ENCODE measurements around the gene NR6A1. TPM values are rescaled to one million over a fixed set of nuclear protein-coding genes. Genes with fewer than 3 reads are reported as not detected.

NR6A1 gene
- total RNA-seq, 1 donor from 2014 or later = 4.0 TPM

- peaks cover 57% of the 10 kb centered on the region for H3K27me3 ChIP-seq
- H3K9me3 ChIP-seq = no peaks in the 10 kb centered on the region
- H3K4me3 ChIP-seq = no peak overlapping the region
- DNase-seq (no peak), ATAC-seq (no peak)
- peaks cover 5% of the 10 kb centered on the region for H3K4me1 ChIP-seq
- H3K36me3 ChIP-seq = no peaks in the 10 kb centered on the region
- H3K27ac ChIP-seq = no peak overlapping the region
- intact Hi-C loops (cut with DNase I) = no loop called here
- no peak for TF ChIP-seq CTCF (IDR thresholded peaks at IDR 0.05)
These were observed 267.2 kb downstream of the NR6A1 start for GRCh38 chr9:124503713-124504529.

GRCh38 chr9:124502711-124503702 is 268.1 kb downstream of the NR6A1 start:
- H3K36me3 ChIP-seq = no peaks in the 10 kb centered on the region
- intact Hi-C loops (cut with DNase I) = no loop called here
- no peak for ATAC-seq
- H3K4me3 ChIP-seq = no peak overlapping the region
- H3K27ac ChIP-seq = no peak overlapping the region
- DNase-seq = no peak
- peaks cover 57% of the 10 kb centered on the region for H3K27me3 ChIP-seq
- TF ChIP-seq CTCF (IDR thresholded peaks at IDR 0.05) = no peak
- peaks cover 5% of the 10 kb centered on the region for H3K4me1 ChIP-seq
- no peaks in the 10 kb centered on the region for H3K9me3 ChIP-seq

- intact Hi-C loops (cut with DNase I) = no loop called here
- ATAC-seq (no peak), DNase-seq (no peak)
- Histone ChIP-seq H3K4me1 (peaks cover 5% of the 10 kb centered on the region), H3K27me3 (peaks cover 57% of the 10 kb centered on the region), H3K27ac (no peak overlapping the region), H3K36me3 (no peaks in the 10 kb centered on the region), H3K9me3 (no peaks in the 10 kb centered on the region), H3K4me3 (no peak overlapping the region)
- no peak for TF ChIP-seq CTCF (IDR thresholded peaks at IDR 0.05)
These were observed 269.3 kb downstream of the NR6A1 start for GRCh38 chr9:124501771-124502320.

- no peak for DNase-seq
- Histone ChIP-seq H3K9me3 (no peaks in the 10 kb centered on the region), H3K27ac (no peak overlapping the region), H3K36me3 (no peaks in the 10 kb centered on the region), H3K27me3 (peaks cover 57% of the 10 kb centered on the region), H3K4me3 (no peak overlapping the region), H3K4me1 (peaks cover 5% of the 10 kb centered on the region)
- intact Hi-C loops (cut with DNase I) = no loop called here
- ATAC-seq = no peak
- no peak for TF ChIP-seq CTCF (IDR thresholded peaks at IDR 0.05)
These were observed 270.1 kb downstream of the NR6A1 start for GRCh38 chr9:124500796-124501611.

All from upper lobe of right lung (tissue), 1 donor.